ENCODE measurements around the gene SNX18.

GRCh38 chr5:54563083-54563761 is 45.7 kb downstream of the SNX18 start:
- TF ChIP-seq CTCF (IDR thresholded peaks at IDR 0.05) (no peak), POLR2A (IDR thresholded peaks at IDR 0.05) (no peak)

All from esophagus squamous epithelium (tissue), 4 donors.